ENCODE measurements around the gene FMOD. TPM values are rescaled to one million over a fixed set of nuclear protein-coding genes. Genes with fewer than 3 reads are reported as not detected.

The FMOD gene
- total and polyA plus RNA-seq, 12 donors = 4.5 to 20.5 (median 10.5) TPM

GRCh38 chr1:203361945-203362719, 11.2 kb upstream of the FMOD start:
- peaks cover 0 to 17% (median 11%) of the 10 kb centered on the region in 9 donors for H3K4me1 ChIP-seq
- 76 to 82% methylated on average over 6 of the region's 6 CpGs for WGBS, 2 donors
- no peak overlapping the region for H3K27ac ChIP-seq
- no peak for DNase-seq
- no peak overlapping the region for H3K4me3 ChIP-seq
- no peaks in the 10 kb centered on the region for H3K36me3 ChIP-seq
- no peak for TF ChIP-seq CTCF (IDR thresholded peaks at IDR 0.05)
- ATAC-seq = no peak
- intact Hi-C loops (cut with DNase I) = no loop called here
- H3K9me3 ChIP-seq = no peaks in the 10 kb centered on the region
- H3K27me3 ChIP-seq = peaks cover 0 to 18% (median 0%) of the 10 kb centered on the region in 7 donors

- H3K4me3 ChIP-seq = no peak overlapping the region
- no peaks in the 10 kb centered on the region for H3K36me3 ChIP-seq
- ATAC-seq (no peak), DNase-seq (no peak)
- intact Hi-C loops (cut with DNase I) = no loop called here
- H3K27me3 ChIP-seq = peaks cover 0 to 18% (median 0%) of the 10 kb centered on the region in 7 donors
- no peaks in the 10 kb centered on the region for H3K9me3 ChIP-seq
- H3K4me1 ChIP-seq = peaks cover 0 to 17% (median 11%) of the 10 kb centered on the region in 9 donors
- 91 to 94% methylated on average over 10 of the region's 10 CpGs for WGBS, 2 donors
- no peak overlapping the region for H3K27ac ChIP-seq
- TF ChIP-seq CTCF (IDR thresholded peaks at IDR 0.05) = no peak
These were observed 9.7 kb upstream of the FMOD start for GRCh38 chr1:203360547-203361185.

- H3K4me3 ChIP-seq = no peak overlapping the region
- TF ChIP-seq CTCF (IDR thresholded peaks at IDR 0.05) = no peak
These were observed 8.2 kb upstream of the FMOD start for GRCh38 chr1:203359010-203359571.

GRCh38 chr1:203354246-203354645, 3.3 kb upstream of the FMOD start:
- peaks cover 0 to 29% (median 10%) of the 10 kb centered on the region in 9 donors for H3K4me1 ChIP-seq
- H3K27ac ChIP-seq = peak overlapping the region in 2 of 10 donors; percentile 19 to 36
- intact Hi-C loops (cut with DNase I) = no loop called here
- peaks cover 0 to 9% (median 0%) of the 10 kb centered on the region in 7 donors for H3K27me3 ChIP-seq
- WGBS, 2 donors = 50 to 73% methylated on average over 2 of the region's 2 CpGs
- no peak overlapping the region for H3K4me3 ChIP-seq
- no peak for DNase-seq
- TF ChIP-seq CTCF (IDR thresholded peaks at IDR 0.05) = no peak
- H3K9me3 ChIP-seq = no peaks in the 10 kb centered on the region
- no peaks in the 10 kb centered on the region for H3K36me3 ChIP-seq
- no peak for ATAC-seq

More at GRCh38 chr1:203359010-203359571, 8.2 kb upstream of the FMOD start:
- no peak for ATAC-seq
- Histone ChIP-seq H3K9me3 (no peaks in the 10 kb centered on the region), H3K36me3 (no peaks in the 10 kb centered on the region), H3K27me3 (peaks cover 0 to 12% (median 0%) of the 10 kb centered on the region in 7 donors), H3K4me1 (peaks cover 0 to 9% (median 3%) of the 10 kb centered on the region in 9 donors), H3K27ac (no peak overlapping the region)
- intact Hi-C loops (cut with DNase I) = loop anchor here in 1 of 10 donors (2.0 kb wide), 1 partner anchor 44 kb away; no protein-coding TSS in a partner anchor
- no peak for DNase-seq
